ENCODE measurements around the gene DUSP6. TPM values are rescaled to one million over a fixed set of nuclear protein-coding genes. Genes with fewer than 3 reads are reported as not detected.
A peak's percentile ranks its signal among the peaks of the same experiment; 100 is the strongest.

Gene DUSP6
- total and polyA plus RNA-seq, 2 of the 8 experiments (the other 6 are each of a cell fraction or from before 2014, with no cell fraction given): 99.3 to 179 TPM

GRCh38 chr12:89353823-89354611 lies 1.7 kb upstream of the DUSP6 start (continued):
- peak; percentile 33 for TF ChIP-seq E2F6 (IDR thresholded peaks at IDR 0.05)
- TF ChIP-seq, protein P1, sequence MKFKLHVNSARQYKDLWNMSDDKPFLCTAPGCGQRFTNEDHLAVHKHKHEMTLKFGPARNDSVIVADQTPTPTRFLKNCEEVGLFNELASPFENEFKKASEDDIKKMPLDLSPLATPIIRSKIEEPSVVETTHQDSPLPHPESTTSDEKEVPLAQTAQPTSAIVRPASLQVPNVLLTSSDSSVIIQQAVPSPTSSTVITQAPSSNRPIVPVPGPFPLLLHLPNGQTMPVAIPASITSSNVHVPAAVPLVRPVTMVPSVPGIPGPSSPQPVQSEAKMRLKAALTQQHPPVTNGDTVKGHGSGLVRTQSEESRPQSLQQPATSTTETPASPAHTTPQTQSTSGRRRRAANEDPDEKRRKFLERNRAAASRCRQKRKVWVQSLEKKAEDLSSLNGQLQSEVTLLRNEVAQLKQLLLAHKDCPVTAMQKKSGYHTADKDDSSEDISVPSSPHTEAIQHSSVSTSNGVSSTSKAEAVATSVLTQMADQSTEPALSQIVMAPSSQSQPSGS (IDR thresholded peaks at IDR 0.05; ENCODE audit: low read length): no peak
- TF ChIP-seq SP2 (IDR thresholded peaks at IDR 0.05; ENCODE audit: low read length): no peak
- TF ChIP-seq MAFK (IDR thresholded peaks at IDR 0.05; ENCODE audit: low read depth, low read length): no peak
- TF ChIP-seq TAF1 (IDR thresholded peaks at IDR 0.05; ENCODE audit: low read depth, low read length): peak; percentile 43; the same call in 1 of the 2 replicates
- no peak for TF ChIP-seq CHD7 (IDR thresholded peaks at IDR 0.05; ENCODE audit: insufficient replicate concordance, low read length)
- TF ChIP-seq NRF1 (IDR thresholded peaks at IDR 0.05; ENCODE audit: low read depth, low read length): no peak
